Psoas muscle (tissue), 8 donors: ENCODE measurements around the gene ITM2C. TPM values are rescaled to one million over a fixed set of nuclear protein-coding genes. Genes with fewer than 3 reads are reported as not detected.

Experiments used
- ATAC-seq, 4 donors: fragments of 200-7000 bp; cut with Tn5 transposase; one replicate each; pipeline ENCODE4 v1.9.1; 2020; ENCODE audit warnings: moderate library complexity in 3 of 4, mild to moderate bottlenecking in 2 of 4
- DNase-seq, 2 donors: peaks; one replicate each; pipeline ENCODE4 v3.0.0-alpha.2; 2020
- H3K27ac ChIP-seq: fragments of 200-600 bp; one replicate; pipeline ENCODE4 v1.8.0; 2022
- H3K27me3 ChIP-seq, 3 donors: fragments of 200-600 bp in 1 of 3; one replicate each; pipeline versions ENCODE4 v1.6.1 to v1.8.0; 2013 to 2022; ENCODE audit warnings: low read length in 2 of 3, mild to moderate bottlenecking in 2 of 3, moderate library complexity in 1 of 3; ENCODE audit not compliant: insufficient read depth in 3 of 3
- H3K36me3 ChIP-seq, 2 donors: fragments of 200-600 bp in 1 of 2; one replicate each; pipeline versions ENCODE4 v1.6.1 to v1.8.0; 2013 to 2022; ENCODE audit warnings: low read depth in 1 of 2, mild to moderate bottlenecking in 1 of 2, moderate library complexity in 1 of 2; ENCODE audit not compliant: insufficient read depth in 1 of 2
- H3K4me1 ChIP-seq: fragments of 200-600 bp; one replicate; pipeline ENCODE4 v1.8.0; 2022
- H3K4me3 ChIP-seq: fragments of 200-600 bp; one replicate; pipeline ENCODE4 v1.8.0; 2022; ENCODE audit warnings: mild to moderate bottlenecking
- H3K9me3 ChIP-seq: fragments of 200-600 bp; one replicate; pipeline ENCODE4 v1.8.0; 2022
- WGBS, 3 donors: extraction: QIAGEN DNeasy Blood & Tissue Kit; methylation state at CpG; one replicate each; pipeline versions ENCODE4 v1.1.6 to v1.1.7; 2013; 5-methylcytosine and 5-hydroxymethylcytosine counted together
- intact Hi-C, 2 donors: fragments of 100-400 bp; cut with DNase I; formaldehyde crosslinking; loops; one replicate each; pipeline versions ENCODE4 v1.11.0 to v1.14.2; 2022
- polyA plus RNA-seq, 3 donors: library from polyadenylated mRNA; stranded (reverse); fragments of 200-250 nt; gene quantifications; one replicate each; pipeline ENCODE4 v1.2.3, GENCODE V29; 2013
- total RNA-seq, 4 donors: library from RNA; stranded (reverse); fragmentation: NEBNext Ultra II Directional in 2 of 4; extraction: Animal tissue kit (Norgen Biotek cat#: 25700) in 2 of 4; gene quantifications; one replicate each; pipeline versions ENCODE4 v1.2.1 to v1.2.4, GENCODE V29; 2021 to 2023
- TF ChIP-seq, protein P1 (sequence below): fragments of 200-600 bp; IDR thresholded peaks from one replicate; pipeline ENCODE4 v1.8.0; 2022; ENCODE audit warnings: antibody characterized with exemption
- donor health status: healthy with polysubstance abuse.
- donor health status: DM: no; HTN: no; CAD: no; lungs with moderate emphysema.
- donor health status: Bipolar disorder and iron deficiency.
- donor health status: healthy.
- donor health status: DM: yes; HTN: yes; CAD: no.
- donor health status: DM: no; HTN: no; CAD: no.
- donor health status: DM: no; HTN: no; CAD: no.
- donor health status: DM: yes; HTN: yes; CAD: no.

ITM2C gene
- total and polyA plus RNA-seq, 7 donors: 9.0 to 20.3 (median 11.5) TPM

DNA sequence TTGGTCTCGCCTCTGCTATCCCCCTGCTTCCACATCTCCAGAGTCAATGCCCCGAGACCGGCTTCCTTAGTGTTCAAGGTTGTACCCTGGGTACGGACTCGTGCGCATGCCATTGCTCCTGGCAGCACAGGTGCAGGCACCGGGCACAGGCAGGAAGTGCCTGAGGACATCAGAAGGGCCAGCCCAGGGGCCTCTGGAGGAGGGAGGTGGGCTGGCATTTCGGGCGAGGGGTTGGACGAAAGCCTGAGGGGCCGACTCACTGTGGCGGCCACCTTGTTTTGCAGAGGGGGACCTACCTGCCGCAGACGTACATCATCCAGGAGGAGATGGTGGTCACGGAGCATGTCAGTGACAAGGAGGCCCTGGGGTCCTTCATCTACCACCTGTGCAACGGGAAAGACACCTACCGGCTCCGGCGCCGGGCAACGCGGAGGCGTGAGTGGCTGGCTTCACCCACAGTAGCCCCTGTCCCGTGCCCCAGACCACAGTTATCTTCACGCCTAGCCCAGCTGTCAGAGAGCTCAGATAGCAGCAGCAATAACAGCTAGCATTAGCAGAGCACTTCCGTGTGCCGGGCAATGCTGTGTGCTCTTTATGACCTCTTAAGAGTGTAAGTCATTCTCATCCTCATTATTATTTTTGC lies 12.5 kb downstream of the ITM2C start:
- TF ChIP-seq, protein P1, sequence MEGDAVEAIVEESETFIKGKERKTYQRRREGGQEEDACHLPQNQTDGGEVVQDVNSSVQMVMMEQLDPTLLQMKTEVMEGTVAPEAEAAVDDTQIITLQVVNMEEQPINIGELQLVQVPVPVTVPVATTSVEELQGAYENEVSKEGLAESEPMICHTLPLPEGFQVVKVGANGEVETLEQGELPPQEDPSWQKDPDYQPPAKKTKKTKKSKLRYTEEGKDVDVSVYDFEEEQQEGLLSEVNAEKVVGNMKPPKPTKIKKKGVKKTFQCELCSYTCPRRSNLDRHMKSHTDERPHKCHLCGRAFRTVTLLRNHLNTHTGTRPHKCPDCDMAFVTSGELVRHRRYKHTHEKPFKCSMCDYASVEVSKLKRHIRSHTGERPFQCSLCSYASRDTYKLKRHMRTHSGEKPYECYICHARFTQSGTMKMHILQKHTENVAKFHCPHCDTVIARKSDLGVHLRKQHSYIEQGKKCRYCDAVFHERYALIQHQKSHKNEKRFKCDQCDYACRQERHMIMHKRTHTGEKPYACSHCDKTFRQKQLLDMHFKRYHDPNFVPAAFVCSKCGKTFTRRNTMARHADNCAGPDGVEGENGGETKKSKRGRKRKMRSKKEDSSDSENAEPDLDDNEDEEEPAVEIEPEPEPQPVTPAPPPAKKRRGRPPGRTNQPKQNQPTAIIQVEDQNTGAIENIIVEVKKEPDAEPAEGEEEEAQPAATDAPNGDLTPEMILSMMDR: no peak
- no peak overlapping the region for H3K4me3 ChIP-seq
- no peaks in the 10 kb centered on the region for H3K4me1 ChIP-seq
- H3K27ac ChIP-seq: no peak overlapping the region
- H3K36me3 ChIP-seq: no peaks in the 10 kb centered on the region
- no peak for DNase-seq
- WGBS, 3 donors: 91 to 93% (median 92%) methylated on average over 27 of the region's 27 CpGs
- no peak for ATAC-seq
- H3K27me3 ChIP-seq: no peaks in the 10 kb centered on the region
- no peaks in the 10 kb centered on the region for H3K9me3 ChIP-seq
- intact Hi-C loops: no loop called here

DNA sequence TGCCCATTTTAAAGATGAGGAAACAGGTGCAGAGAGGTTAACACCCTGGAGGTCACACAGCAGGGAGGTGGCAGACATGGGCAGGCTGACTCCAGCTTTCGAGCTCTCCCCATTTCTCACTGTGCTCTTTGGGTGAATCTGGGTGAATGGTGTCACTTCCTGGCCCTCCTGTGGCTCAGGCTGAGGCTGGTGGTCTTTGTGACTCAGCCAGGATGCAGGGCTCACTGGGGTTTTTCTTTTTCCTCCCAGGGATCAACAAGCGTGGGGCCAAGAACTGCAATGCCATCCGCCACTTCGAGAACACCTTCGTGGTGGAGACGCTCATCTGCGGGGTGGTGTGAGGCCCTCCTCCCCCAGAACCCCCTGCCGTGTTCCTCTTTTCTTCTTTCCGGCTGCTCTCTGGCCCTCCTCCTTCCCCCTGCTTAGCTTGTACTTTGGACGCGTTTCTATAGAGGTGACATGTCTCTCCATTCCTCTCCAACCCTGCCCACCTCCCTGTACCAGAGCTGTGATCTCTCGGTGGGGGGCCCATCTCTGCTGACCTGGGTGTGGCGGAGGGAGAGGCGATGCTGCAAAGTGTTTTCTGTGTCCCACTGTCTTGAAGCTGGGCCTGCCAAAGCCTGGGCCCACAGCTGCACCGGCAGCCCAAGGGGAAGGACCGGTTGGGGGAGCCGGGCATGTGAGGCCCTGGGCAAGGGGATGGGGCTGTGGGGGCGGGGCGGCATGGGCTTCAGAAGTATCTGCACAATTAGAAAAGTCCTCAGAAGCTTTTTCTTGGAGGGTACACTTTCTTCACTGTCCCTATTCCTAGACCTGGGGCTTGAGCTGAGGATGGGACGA lies 13.2 kb downstream of the ITM2C start:
- 78 to 80% (median 78%) methylated on average over 20 of the region's 20 CpGs for WGBS, 3 donors
- H3K4me3 ChIP-seq: no peak overlapping the region
- TF ChIP-seq, protein P1: no peak
- no peaks in the 10 kb centered on the region for H3K36me3 ChIP-seq
- H3K27ac ChIP-seq: no peak overlapping the region
- H3K27me3 ChIP-seq: no peaks in the 10 kb centered on the region
- intact Hi-C loops: no loop called here
- no peaks in the 10 kb centered on the region for H3K4me1 ChIP-seq
- no peak for DNase-seq
- ATAC-seq: no peak
- H3K9me3 ChIP-seq: no peaks in the 10 kb centered on the region

DNA sequence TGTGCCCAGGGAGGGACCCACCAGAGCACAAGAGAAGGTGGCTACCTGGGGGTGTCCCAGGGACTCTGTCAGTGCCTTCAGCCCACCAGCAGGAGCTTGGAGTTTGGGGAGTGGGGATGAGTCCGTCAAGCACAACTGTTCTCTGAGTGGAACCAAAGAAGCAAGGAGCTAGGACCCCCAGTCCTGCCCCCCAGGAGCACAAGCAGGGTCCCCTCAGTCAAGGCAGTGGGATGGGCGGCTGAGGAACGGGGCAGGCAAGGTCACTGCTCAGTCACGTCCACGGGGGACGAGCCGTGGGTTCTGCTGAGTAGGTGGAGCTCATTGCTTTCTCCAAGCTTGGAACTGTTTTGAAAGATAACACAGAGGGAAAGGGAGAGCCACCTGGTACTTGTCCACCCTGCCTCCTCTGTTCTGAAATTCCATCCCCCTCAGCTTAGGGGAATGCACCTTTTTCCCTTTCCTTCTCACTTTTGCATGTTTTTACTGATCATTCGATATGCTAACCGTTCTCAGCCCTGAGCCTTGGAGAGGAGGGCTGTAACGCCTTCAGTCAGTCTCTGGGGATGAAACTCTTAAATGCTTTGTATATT lies 14.0 kb downstream of the ITM2C start:
- TF ChIP-seq, protein P1: no peak
- Histone ChIP-seq H3K27me3 (no peaks in the 10 kb centered on the region), H3K27ac (no peak overlapping the region), H3K4me3 (no peak overlapping the region), H3K36me3 (no peaks in the 10 kb centered on the region), H3K9me3 (no peaks in the 10 kb centered on the region), H3K4me1 (no peaks in the 10 kb centered on the region)
- DNase-seq: no peak
- 65 to 67% (median 66%) methylated on average over 10 of the region's 10 CpGs for WGBS, 3 donors
- intact Hi-C loops: no loop called here
- no peak for ATAC-seq

DNA sequence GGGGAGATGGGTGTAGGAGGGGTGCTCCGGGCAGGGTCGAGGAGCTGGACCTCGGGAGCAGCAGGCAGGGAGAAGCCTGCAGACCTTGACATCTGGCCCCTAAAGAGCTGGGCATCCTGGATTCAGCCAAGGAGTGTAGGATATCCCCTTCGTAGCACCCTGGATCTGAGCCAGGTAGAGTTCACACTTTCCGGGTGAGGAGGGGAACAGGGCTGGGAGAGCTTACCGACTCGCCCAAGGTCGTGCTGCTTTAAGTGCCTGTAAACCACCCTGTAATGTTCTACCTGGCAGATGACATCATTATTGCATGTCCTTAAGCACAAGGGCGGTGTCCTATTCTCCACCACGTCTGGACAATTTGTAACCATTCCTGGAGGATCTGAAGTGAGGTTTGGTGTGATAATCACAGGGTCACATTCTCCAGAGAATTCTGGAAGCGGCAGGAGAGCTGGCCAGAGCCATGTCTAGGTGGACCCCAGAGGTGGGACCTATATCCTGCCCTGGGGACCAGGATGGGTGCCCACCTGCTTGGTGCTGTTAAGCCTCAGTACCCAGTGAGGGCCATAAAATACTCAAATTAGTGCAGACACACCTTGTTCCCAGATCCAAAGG lies 14.6 kb downstream of the ITM2C start:
- TF ChIP-seq, protein P1: no peak
- Histone ChIP-seq H3K4me1 (no peaks in the 10 kb centered on the region), H3K27me3 (no peaks in the 10 kb centered on the region), H3K9me3 (no peaks in the 10 kb centered on the region), H3K4me3 (no peak overlapping the region), H3K27ac (no peak overlapping the region), H3K36me3 (no peaks in the 10 kb centered on the region)
- ATAC-seq (no peak), DNase-seq (no peak)
- WGBS, 3 donors: 62 to 68% (median 65%) methylated on average over 11 of the region's 11 CpGs
- intact Hi-C loops: no loop called here
